Upper lobe of left lung (tissue), 6 donors: ENCODE results near the gene TCP11. TPM values are rescaled to one million over a fixed set of nuclear protein-coding genes. Genes with fewer than 3 reads are reported as not detected.
A peak's percentile ranks its signal among the peaks of the same experiment; 100 is the strongest.

Experiments used
- ATAC-seq, 2 donors: fragments of 200-7000 bp; cut with Tn5 transposase; one replicate each; pipeline ENCODE4 v1.9.1; 2022; ENCODE audit warnings: mild to moderate bottlenecking in 2 of 2, moderate library complexity in 2 of 2; ENCODE audit not compliant: low FRiP score in 2 of 2
- DNase-seq, 2 donors: peaks; one replicate each; pipeline ENCODE4 v3.0.0-alpha.2; 2019 to 2020
- H3K27ac ChIP-seq, 4 donors: fragments of 200-600 bp; sonication (generic); one replicate each; pipeline ENCODE4 v1.5.1; 2016 to 2019
- H3K27me3 ChIP-seq, 4 donors: fragments of 200-600 bp; sonication (generic); one replicate each; pipeline ENCODE4 v1.5.1; 2017 to 2019
- H3K36me3 ChIP-seq, 4 donors: fragments of 200-600 bp; sonication (generic); one replicate each; pipeline ENCODE4 v1.5.1; 2016 to 2019
- H3K4me1 ChIP-seq, 4 donors: fragments of 200-600 bp; sonication (generic); one replicate each; pipeline ENCODE4 v1.5.1; 2018 to 2019
- H3K4me3 ChIP-seq, 4 donors: fragments of 200-600 bp; sonication (generic); one replicate each; pipeline ENCODE4 v1.5.1; 2017 to 2019; ENCODE audit warnings: mild to moderate bottlenecking in 2 of 4, moderate library complexity in 1 of 4
- H3K9me3 ChIP-seq, 4 donors: fragments of 200-600 bp; sonication (generic); one replicate each; pipeline ENCODE4 v1.5.1; 2018 to 2019
- CTCF ChIP-seq, 6 experiments: fragments of 450-650 bp in 4 of 6; fragments of 200-600 bp in 2 of 6; sonication (generic) in 2 of 6; IDR thresholded peaks; one replicate each; pipeline ENCODE4 v1.5.1; 2016 to 2019; ENCODE audit warnings: antibody characterized with exemption in 6 of 6
- EP300 ChIP-seq, 4 donors: sonication (generic); formaldehyde crosslinking; IDR thresholded peaks; one replicate each; pipeline ENCODE4 v1.5.1; 2017; ENCODE audit warnings: antibody characterized with exemption in 4 of 4, control low read depth in 2 of 4
- POLR2A ChIP-seq, 4 donors: fragments of 450-650 bp; IDR thresholded peaks; one replicate each; pipeline ENCODE4 v1.5.1; 2016 to 2017; ENCODE audit warnings: antibody characterized with exemption in 4 of 4, mild to moderate bottlenecking in 2 of 4
- POLR2AphosphoS5 ChIP-seq, 2 donors: sonication (generic); formaldehyde crosslinking; IDR thresholded peaks; one replicate each; pipeline ENCODE4 v1.5.1; 2017; ENCODE audit warnings: antibody characterized with exemption in 2 of 2
- WGBS, 2 donors: methylation state at CpG; one replicate each; pipeline ENCODE4 v1.1.5; 2017 to 2018; 5-methylcytosine and 5-hydroxymethylcytosine counted together
- total RNA-seq, 6 donors: library from RNA; depleted of rRNA in 4 of 6; stranded (reverse); fragments of >200 nt in 4 of 6; gene quantifications; one replicate each; pipeline versions ENCODE4 v1.1.0 to v1.2.1, GENCODE V29; 2016 to 2021
- donor health status: DM: no; HTN: no; CAD: no; lungs with moderate emphysema.
- donor health status: DM: no; HTN: yes; CAD: no; lungs with severe emphysema.

Gene TCP11
- total RNA-seq, 6 donors from 2014 or later: 0.30 to 0.89 (median 0.46) TPM; not detected in 3

GRCh38 chr6:35105078-35105477 is 36.1 kb downstream of the TCP11 start:
- ATAC-seq (no peak), DNase-seq (no peak)

DNA sequence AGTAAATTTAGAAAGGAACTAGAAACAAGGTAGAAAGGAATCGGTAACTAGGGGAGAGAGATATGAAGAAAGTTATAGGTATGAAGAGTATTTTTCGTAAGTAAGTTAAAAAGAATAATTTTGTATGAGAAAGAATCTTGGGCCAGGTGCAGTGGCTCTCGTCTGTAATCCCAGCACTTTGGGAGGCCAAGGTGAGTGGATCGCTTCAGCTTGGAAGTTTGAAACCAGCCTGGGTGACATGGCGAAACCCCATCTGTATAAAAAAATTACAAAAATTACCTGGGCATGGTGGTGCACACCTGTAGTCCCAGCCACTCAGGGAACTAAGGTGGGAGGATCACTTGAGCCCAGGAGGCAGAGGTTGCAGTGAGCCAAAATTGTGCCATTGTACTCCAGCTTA is 42.0 kb downstream of the TCP11 start:
- H3K4me3 ChIP-seq: no peak overlapping the region
- no peak overlapping the region for H3K27ac ChIP-seq
- no peaks in the 10 kb centered on the region for H3K9me3 ChIP-seq
- no peak for DNase-seq
- peaks cover 0 to 14% (median 4%) of the 10 kb centered on the region in 4 donors for H3K4me1 ChIP-seq
- no peak for ATAC-seq
- 95 to 97% methylated on average over 5 of the region's 5 CpGs for WGBS, 2 donors
- H3K27me3 ChIP-seq: no peaks in the 10 kb centered on the region
- no peak for TF ChIP-seq EP300 (IDR thresholded peaks at IDR 0.05)
- TF ChIP-seq POLR2A (IDR thresholded peaks at IDR 0.05): no peak
- no peak for TF ChIP-seq CTCF (IDR thresholded peaks at IDR 0.05)
- TF ChIP-seq POLR2AphosphoS5 (IDR thresholded peaks at IDR 0.05): no peak
- H3K36me3 ChIP-seq: no peaks in the 10 kb centered on the region

More at GRCh38 chr6:35105078-35105477, 36.1 kb downstream of the TCP11 start:
- H3K27ac ChIP-seq: no peak overlapping the region
- H3K4me3 ChIP-seq: no peak overlapping the region
- H3K36me3 ChIP-seq: no peaks in the 10 kb centered on the region
- WGBS, 2 donors: 96 to 97% methylated on average over 3 of the region's 3 CpGs
- no peaks in the 10 kb centered on the region for H3K4me1 ChIP-seq
- no peak for TF ChIP-seq POLR2A (IDR thresholded peaks at IDR 0.05)
- no peak for TF ChIP-seq POLR2AphosphoS5 (IDR thresholded peaks at IDR 0.05)
- no peak for TF ChIP-seq CTCF (IDR thresholded peaks at IDR 0.05)
- no peak for TF ChIP-seq EP300 (IDR thresholded peaks at IDR 0.05)
- peaks cover 0 to 4% (median 0%) of the 10 kb centered on the region in 4 donors for H3K9me3 ChIP-seq
- H3K27me3 ChIP-seq: no peaks in the 10 kb centered on the region

DNA sequence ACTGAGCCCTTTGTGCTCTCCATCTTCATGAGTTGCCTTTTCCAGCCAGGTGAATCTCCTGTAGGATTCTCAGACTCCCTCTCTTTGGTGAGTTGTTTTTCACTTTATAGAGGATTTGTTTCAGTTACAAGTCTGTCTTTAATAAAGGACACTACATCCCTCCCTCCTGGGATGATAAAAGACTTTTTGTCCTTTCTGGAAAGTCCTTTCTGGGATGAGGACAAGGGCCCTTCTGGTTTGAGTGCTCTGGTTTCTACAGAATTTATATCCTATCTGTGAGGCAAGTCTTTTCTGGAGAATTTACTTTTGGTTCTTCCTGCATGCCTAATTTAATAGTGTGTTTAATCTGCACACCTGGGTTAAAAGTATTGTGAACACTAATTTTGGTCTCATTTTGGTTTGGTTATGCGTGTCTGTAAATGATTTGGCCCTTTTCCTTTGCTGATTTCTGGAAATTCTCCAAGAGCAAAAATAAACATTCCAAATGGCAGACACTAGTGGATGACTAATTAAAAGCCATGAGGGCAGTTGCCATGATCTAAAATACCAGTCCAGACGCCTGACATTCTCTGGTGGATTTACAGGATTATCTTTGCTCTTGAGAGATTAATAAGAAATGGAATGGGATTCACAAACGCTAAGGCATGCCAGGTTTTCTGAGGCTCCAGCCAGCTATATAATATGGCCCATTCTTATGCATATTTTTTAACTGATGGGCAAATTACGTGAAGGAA is 44.8 kb downstream of the TCP11 start:
- no peaks in the 10 kb centered on the region for H3K27me3 ChIP-seq
- no peak overlapping the region for H3K4me3 ChIP-seq
- no peaks in the 10 kb centered on the region for H3K9me3 ChIP-seq
- TF ChIP-seq CTCF (IDR thresholded peaks at IDR 0.05) (no peak), POLR2AphosphoS5 (IDR thresholded peaks at IDR 0.05) (no peak), EP300 (IDR thresholded peaks at IDR 0.05) (no peak), POLR2A (IDR thresholded peaks at IDR 0.05) (no peak)
- peaks cover 0 to 5% (median 0%) of the 10 kb centered on the region in 4 donors for H3K36me3 ChIP-seq
- 33 to 37% methylated on average over 4 of the region's 4 CpGs for WGBS, 2 donors
- no peak for ATAC-seq
- no peak for DNase-seq
- peaks cover 0 to 23% (median 14%) of the 10 kb centered on the region in 4 donors for H3K4me1 ChIP-seq
- H3K27ac ChIP-seq: peak overlapping the region in 1 of 4 donors; percentile 23

DNA sequence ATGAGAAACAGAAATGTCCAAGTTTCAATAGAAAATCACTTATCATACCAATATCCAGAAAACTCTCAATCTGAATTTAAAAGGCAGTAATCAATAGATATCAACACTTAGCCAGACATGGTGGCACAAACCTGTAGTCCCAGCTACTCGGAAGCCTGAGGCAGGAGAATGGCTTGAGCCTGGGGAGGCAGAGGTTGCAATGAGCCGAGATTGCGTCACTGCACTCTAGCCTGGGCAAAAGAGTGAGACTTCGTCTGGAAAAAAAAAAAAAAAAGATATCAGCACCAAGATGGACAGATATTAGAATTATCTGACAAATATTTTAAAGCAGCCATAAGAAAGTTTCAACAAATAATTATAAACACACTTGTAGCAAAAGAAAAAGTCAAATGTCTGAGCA is 47.0 kb downstream of the TCP11 start:
- Histone ChIP-seq H3K4me3 (no peak overlapping the region), H3K4me1 (peaks cover 0 to 29% (median 16%) of the 10 kb centered on the region in 4 donors), H3K27me3 (no peaks in the 10 kb centered on the region), H3K36me3 (peaks cover 1 to 19% (median 11%) of the 10 kb centered on the region in 4 donors), H3K9me3 (no peaks in the 10 kb centered on the region), H3K27ac (peak overlapping the region in 2 of 4 donors; percentile 27 to 37)
- ATAC-seq: no peak
- DNase-seq: no peak
- WGBS, 2 donors: 74 to 80% methylated on average over 4 of the region's 4 CpGs
- TF ChIP-seq POLR2A (IDR thresholded peaks at IDR 0.05) (no peak), CTCF (IDR thresholded peaks at IDR 0.05) (no peak), EP300 (IDR thresholded peaks at IDR 0.05) (no peak), POLR2AphosphoS5 (IDR thresholded peaks at IDR 0.05) (no peak)
